ENCODE measurements around the gene PTMA.

DNA sequence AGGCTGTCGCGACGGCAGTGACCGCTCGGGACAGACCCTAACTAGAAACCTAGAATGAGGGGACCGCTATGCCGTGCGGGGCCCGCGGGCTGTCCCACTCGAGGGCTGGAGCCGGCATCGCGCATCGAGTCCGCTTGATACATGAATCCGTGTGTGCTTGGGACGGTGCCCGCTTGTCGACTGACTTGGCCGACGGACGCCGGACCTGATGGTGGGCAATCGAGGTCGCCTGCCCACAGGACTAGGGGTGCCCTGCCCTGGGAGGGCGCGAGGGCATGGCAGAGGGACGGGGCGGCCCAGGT is 749 bp upstream of the PTMA start:
- TF ChIP-seq, protein P1, sequence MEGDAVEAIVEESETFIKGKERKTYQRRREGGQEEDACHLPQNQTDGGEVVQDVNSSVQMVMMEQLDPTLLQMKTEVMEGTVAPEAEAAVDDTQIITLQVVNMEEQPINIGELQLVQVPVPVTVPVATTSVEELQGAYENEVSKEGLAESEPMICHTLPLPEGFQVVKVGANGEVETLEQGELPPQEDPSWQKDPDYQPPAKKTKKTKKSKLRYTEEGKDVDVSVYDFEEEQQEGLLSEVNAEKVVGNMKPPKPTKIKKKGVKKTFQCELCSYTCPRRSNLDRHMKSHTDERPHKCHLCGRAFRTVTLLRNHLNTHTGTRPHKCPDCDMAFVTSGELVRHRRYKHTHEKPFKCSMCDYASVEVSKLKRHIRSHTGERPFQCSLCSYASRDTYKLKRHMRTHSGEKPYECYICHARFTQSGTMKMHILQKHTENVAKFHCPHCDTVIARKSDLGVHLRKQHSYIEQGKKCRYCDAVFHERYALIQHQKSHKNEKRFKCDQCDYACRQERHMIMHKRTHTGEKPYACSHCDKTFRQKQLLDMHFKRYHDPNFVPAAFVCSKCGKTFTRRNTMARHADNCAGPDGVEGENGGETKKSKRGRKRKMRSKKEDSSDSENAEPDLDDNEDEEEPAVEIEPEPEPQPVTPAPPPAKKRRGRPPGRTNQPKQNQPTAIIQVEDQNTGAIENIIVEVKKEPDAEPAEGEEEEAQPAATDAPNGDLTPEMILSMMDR (conservative IDR thresholded peaks at IDR 0.05) = no peak
- no peak for TF ChIP-seq EZH2 (IDR thresholded peaks at IDR 0.05; ENCODE audit: low read depth)
